H1 (cell line): ENCODE data around the gene SLC8A1. TPM values are rescaled to one million over a fixed set of nuclear protein-coding genes. Genes with fewer than 3 reads are reported as not detected.

Source experiments
- CTCF ChIA-PET: fragments of 300-600 bp; sonication (Branson Sonifier 250); formaldehyde crosslinking; loops from one replicate; lab custom pipeline; 2021; ENCODE audit not compliant: partially characterized antibody; lab: Charles Lee
- POLR2A ChIA-PET: fragments of 300-600 bp; sonication (Branson Sonifier 250); formaldehyde crosslinking; loops from one replicate; lab custom pipeline; 2021; ENCODE audit warnings: inconsistent platforms; ENCODE audit not compliant: partially characterized antibody; lab: Charles Lee
- DNase-seq, 2 experiments: peaks; one replicate each; pipeline versions ENCODE4 v3.0.0 to v3.0.0-alpha.2; 2010 to 2022; ENCODE audit warnings: low spot score in 2 of 2, low read depth in 1 of 2, mixed read lengths in 1 of 2
- FAIRE-seq: peaks from 2 replicates; lab custom pipeline; 2011; peaks lifted over from hg19 to GRCh38; lab: Jason Lieb, UNC
- H2AFZ ChIP-seq: 2 replicates; pipeline ENCODE4 v1.8.1; 2012; ENCODE audit warnings: low read length, inconsistent platforms
- H2AK5ac ChIP-seq: 2 replicates; pipeline ENCODE4 v1.6.1; 2013; ENCODE audit warnings: low read depth, low read length
- H2BK120ac ChIP-seq: replicated peaks from 2 replicates; pipeline ENCODE3; 2013; ENCODE audit warnings: low read depth, low read length, inconsistent platforms
- H2BK12ac ChIP-seq: 2 replicates; pipeline ENCODE4 v1.6.1; 2013; ENCODE audit warnings: low read depth, low read length
- H2BK15ac ChIP-seq: 2 replicates; pipeline ENCODE4 v1.6.1; 2013; ENCODE audit warnings: low read length
- H2BK20ac ChIP-seq: 2 replicates; pipeline ENCODE4 v1.6.1; 2013; ENCODE audit warnings: low read length
- H2BK5ac ChIP-seq: 2 replicates; pipeline ENCODE4 v1.6.1; 2013; ENCODE audit warnings: low read depth, low read length
- H3K14ac ChIP-seq: 2 replicates; pipeline ENCODE4 v1.6.1; 2013; ENCODE audit warnings: inconsistent platforms; ENCODE audit not compliant: insufficient read length
- H3K18ac ChIP-seq: 2 replicates; pipeline ENCODE4 v1.6.1; 2013; ENCODE audit warnings: low read length; ENCODE audit errors: extremely low read depth
- H3K23ac ChIP-seq: 2 replicates; pipeline ENCODE4 v1.6.1; 2013; ENCODE audit warnings: inconsistent platforms; ENCODE audit not compliant: insufficient read length
- H3K23me2 ChIP-seq: 2 replicates; pipeline ENCODE4 v1.6.1; 2013; ENCODE audit warnings: low read depth, low read length
- H3K27ac ChIP-seq: 2 replicates; pipeline ENCODE4 v1.6.1; 2011; ENCODE audit warnings: low read depth, low read length, inconsistent platforms
- H3K27me3 ChIP-seq, 4 experiments: replicated peaks in 1 of 4; 1 replicate in 1 of 4; 2 replicates in 3 of 4; pipeline versions ENCODE4 v1.6.1 to v1.8.1; 2011 to 2013; ENCODE audit warnings: low read length in 3 of 4, mild to moderate bottlenecking in 3 of 4, inconsistent platforms in 2 of 4, mixed read lengths in 2 of 4, moderate library complexity in 1 of 4; ENCODE audit not compliant: control insufficient read depth in 3 of 4, insufficient read depth in 3 of 4; ENCODE audit errors: extremely low read depth in 1 of 4
- H3K36me3 ChIP-seq, 4 experiments: 2 replicates each; pipeline versions ENCODE4 v1.6.1 to v1.8.1; 2011 to 2013; ENCODE audit warnings: mild to moderate bottlenecking in 4 of 4, low read length in 3 of 4, moderate library complexity in 2 of 4, control low read depth in 1 of 4, inconsistent platforms in 1 of 4; ENCODE audit not compliant: insufficient read depth in 4 of 4, control insufficient read depth in 2 of 4
- H3K4ac ChIP-seq: replicated peaks from 2 replicates; pipeline ENCODE3; 2013; ENCODE audit warnings: low read length, low read depth, mixed read lengths, inconsistent platforms; ENCODE audit not compliant: insufficient read length
- H3K4me1 ChIP-seq, 4 experiments: replicated peaks in 1 of 4; 1 replicate in 1 of 4; 2 replicates in 3 of 4; pipeline versions ENCODE4 v1.6.1 to v1.8.1; 2011 to 2013; ENCODE audit warnings: low read length in 3 of 4, inconsistent platforms in 2 of 4, mixed read lengths in 1 of 4; ENCODE audit not compliant: insufficient read depth in 4 of 4, control insufficient read depth in 3 of 4
- H3K4me2 ChIP-seq, 2 experiments: 2 replicates each; pipeline versions ENCODE4 v1.6.1 to v1.8.1; 2011 to 2013; ENCODE audit warnings: low read depth in 2 of 2, low read length in 2 of 2, control low read depth in 1 of 2, inconsistent platforms in 1 of 2, mild to moderate bottlenecking in 1 of 2; ENCODE audit not compliant: insufficient read depth in 1 of 2
- H3K4me3 ChIP-seq, 4 experiments: fragments of 200-600, 300-600 bp in 1 of 4; sonication (generic), shearing (Covaris generic), sonication (Bioruptor Twin) in 1 of 4; 2 replicates each; pipeline versions ENCODE4 v1.5.1 to v1.8.1; 2011 to 2016; ENCODE audit warnings: low read length in 4 of 4, low read depth in 3 of 4, control low read depth in 2 of 4, inconsistent platforms in 2 of 4, mild to moderate bottlenecking in 2 of 4, mixed read lengths in 1 of 4, moderate library complexity in 1 of 4; ENCODE audit not compliant: insufficient read depth in 2 of 4; ENCODE audit errors: extremely low read depth in 1 of 4
- H3K56ac ChIP-seq: replicated peaks from 2 replicates; pipeline ENCODE3; 2013; ENCODE audit warnings: low read depth, mild to moderate bottlenecking, mixed read lengths, low read length, inconsistent platforms; ENCODE audit not compliant: insufficient read length
- H3K79me1 ChIP-seq: 2 replicates; pipeline ENCODE4 v1.6.1; 2013; ENCODE audit warnings: low read depth, low read length, control low read depth
- H3K79me2 ChIP-seq, 2 experiments: 2 replicates each; pipeline versions ENCODE4 v1.6.1 to v1.8.1; 2012 to 2013; ENCODE audit warnings: low read length in 2 of 2, mild to moderate bottlenecking in 2 of 2, inconsistent platforms in 1 of 2; ENCODE audit not compliant: insufficient read depth in 2 of 2, control insufficient read depth in 1 of 2
- H3K9ac ChIP-seq, 4 experiments: replicated peaks in 1 of 4; 1 replicate in 1 of 4; 2 replicates in 3 of 4; pipeline versions ENCODE4 v1.6.1 to v1.8.1; 2011 to 2013; ENCODE audit warnings: low read depth in 3 of 4, low read length in 3 of 4, control low read depth in 2 of 4, mild to moderate bottlenecking in 2 of 4, moderate library complexity in 2 of 4, inconsistent platforms in 1 of 4; ENCODE audit errors: extremely low read depth in 1 of 4
- H3K9me3 ChIP-seq, 2 experiments: 2 replicates each; pipeline versions ENCODE4 v1.6.1 to v1.8.1; 2012 to 2013; ENCODE audit warnings: mild to moderate bottlenecking in 2 of 2, moderate library complexity in 2 of 2, control low read depth in 1 of 2, inconsistent platforms in 1 of 2, low read depth in 1 of 2, low read length in 1 of 2, mixed read lengths in 1 of 2; ENCODE audit not compliant: insufficient read depth in 2 of 2
- H4K20me1 ChIP-seq, 2 experiments: replicated peaks in 1 of 2; 2 replicates each; pipeline versions ENCODE3 to v1.8.1; 2011 to 2013; ENCODE audit warnings: inconsistent platforms in 2 of 2, low read length in 2 of 2, mild to moderate bottlenecking in 1 of 2; ENCODE audit not compliant: insufficient read depth in 2 of 2, control insufficient read depth in 1 of 2
- H4K5ac ChIP-seq: 2 replicates; pipeline ENCODE4 v1.6.1; 2013; ENCODE audit warnings: low read length, low read depth, mixed read lengths, inconsistent platforms; ENCODE audit not compliant: insufficient read length
- H4K8ac ChIP-seq: 2 replicates; pipeline ENCODE4 v1.8.0; 2013; ENCODE audit warnings: mild to moderate bottlenecking, moderate library complexity, low read length, inconsistent platforms; ENCODE audit not compliant: insufficient read depth; ENCODE audit errors: extremely low read depth
- H4K91ac ChIP-seq: replicated peaks from 2 replicates; pipeline ENCODE3; 2013; ENCODE audit warnings: low read length, mixed read lengths, inconsistent platforms; ENCODE audit not compliant: insufficient read length
- KDM4A ChIP-seq: IDR thresholded peaks from one replicate; pipeline ENCODE4 v1.7.1; 2012; ENCODE audit warnings: low read depth, mild to moderate bottlenecking, moderate library complexity, low read length, inconsistent platforms; ENCODE audit not compliant: severe bottlenecking
- RAD21 ChIP-seq, 2 experiments: IDR thresholded peaks in 1 of 2; conservative IDR thresholded peaks in 1 of 2; 2 replicates each; pipeline ENCODE4 v1.6.1; 2011; ENCODE audit warnings: low read depth in 2 of 2, low read length in 2 of 2, improper control_type of control experiment in 1 of 2, inconsistent platforms in 1 of 2, mild to moderate bottlenecking in 1 of 2, moderate library complexity in 1 of 2
- WGBS, 2 experiments: shearing (Covaris generic) in 1 of 2; methylation state at CpG; one replicate each; pipeline versions ENCODE4 v1.1.6 to v1.1.7; 2013 to 2015; ENCODE audit warnings: low lambda C conversion rate in 2 of 2, mixed read lengths in 2 of 2, inconsistent platforms in 1 of 2, low coverage in 1 of 2, missing lambda C conversion rate in 1 of 2; ENCODE audit not compliant: insufficient replicate concordance in 2 of 2, insufficient coverage in 1 of 2, insufficient read length in 1 of 2; ENCODE audit errors: extremely low coverage in 1 of 2, missing lambda C conversion rate in 1 of 2; 5-methylcytosine and 5-hydroxymethylcytosine counted together
- polyA plus RNA-seq, 7 experiments: library from polyadenylated mRNA; depleted of rRNA in 3 of 7; stranded (reverse) in 5 of 7; unstranded in 2 of 7; fragments of >200 nt in 5 of 7; fragments of 200-250 nt in 2 of 7; gene quantifications; 1 replicate in 5 of 7; 2 replicates in 1 of 7; 4 replicates in 1 of 7; pipeline versions ENCODE4 v1.2.1 to v1.2.3, GENCODE V29; 2011 to 2013; ENCODE audit warnings: missing spikeins in 2 of 7, mixed read lengths in 2 of 7
- total RNA-seq: library from RNA; stranded (reverse); fragmentation: NEBNext Ultra II Directional; extraction: Animal tissue kit (Norgen Biotek cat#: 25700); gene quantifications from 2 replicates; pipeline ENCODE4 v1.2.1, GENCODE V29; 2021

SLC8A1 gene
- total and polyA plus RNA-seq, 2 of the 8 experiments (the other 6 are each of a cell fraction or from before 2014, with no cell fraction given): 0.68 to 3.6 TPM

DNA sequence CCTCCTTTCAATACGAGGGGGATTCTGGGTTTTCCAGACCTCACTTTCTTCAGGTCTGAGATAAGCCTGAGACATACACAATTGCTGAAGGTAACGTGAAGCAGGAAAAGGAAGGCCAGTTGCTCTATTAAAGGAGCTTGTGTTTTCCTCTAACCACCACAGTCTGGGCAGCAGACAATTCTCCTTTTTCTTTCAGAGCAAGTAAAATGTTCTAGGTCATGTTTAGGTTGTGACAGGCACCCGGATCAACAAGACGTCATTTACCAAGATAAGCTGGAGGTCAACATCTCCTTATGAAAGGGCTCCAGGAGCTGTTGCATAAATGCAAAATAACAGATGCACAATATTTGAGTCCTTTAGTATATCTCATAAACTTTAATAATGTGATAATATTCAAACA, 148.1 kb downstream of the SLC8A1 start:
- no peak overlapping the region for H2AK5ac ChIP-seq
- 95% methylated on average over 4 of the region's 4 CpGs; no CpG with 5 or more reads in 1 of the 2 experiments for WGBS, 2 experiments

More for the DNA sequence above, 148.1 kb downstream of the SLC8A1 start:
- Histone ChIP-seq H4K8ac (no peak overlapping the region), H2BK20ac (no peak overlapping the region), H2BK120ac (no peak overlapping the region), H4K91ac (no peak overlapping the region), H3K4ac (no peak overlapping the region), H3K14ac (no peak overlapping the region), H3K79me1 (no peaks in the 10 kb centered on the region), H4K5ac (no peak overlapping the region), H2BK12ac (no peak overlapping the region), H3K23me2 (no peaks in the 10 kb centered on the region), H3K4me1 (peaks cover 0 to 4% (median 2%) of the 10 kb centered on the region in 4 experiments; a peak in 2 of 7 replicates), H3K56ac (no peak overlapping the region), H3K9ac (no peak overlapping the region), H2BK15ac (no peak overlapping the region), H4K20me1 (no peaks in the 10 kb centered on the region), H3K27me3 (no peaks in the 10 kb centered on the region), H3K4me3 (no peak overlapping the region), H3K9me3 (no peaks in the 10 kb centered on the region), H2BK5ac (no peak overlapping the region), H3K27ac (no peak overlapping the region), H3K23ac (no peak overlapping the region), H3K79me2 (no peaks in the 10 kb centered on the region), H2AFZ (no peak overlapping the region), H3K36me3 (no peaks in the 10 kb centered on the region), H3K18ac (no peak overlapping the region), H3K4me2 (no peak overlapping the region)
- DNase-seq: no peak
- ChIA-PET CTCF (interaction anchor here (0.6 kb wide), 1 partner anchor 140 kb away, joined by 3 read pairs; no protein-coding TSS in a partner anchor), POLR2A (no interaction called here)
- TF ChIP-seq KDM4A (no peak), RAD21 (IDR thresholded peaks at IDR 0.05 in 1 of 2, conservative IDR thresholded peaks at IDR 0.05 in 1 of 2; ENCODE audit: low read depth in 2 of 2, low read length in 2 of 2) (no peak)
- FAIRE-seq: no peak
